Suppressor macrophage treated with lipopolysaccharide for 4 hours (primary cell): ENCODE results near the gene TMC4.
"Not testable (repeated sequence)": the region's sequence is repeated elsewhere in the genome, so short reads cannot be mapped to it uniquely, and the experiment has no call there.

Experiments used
- DNase-seq: peaks from one replicate; pipeline ENCODE4 v3.0.0-alpha.2; 2020

TMC4 gene

GRCh38 chr19:54178581-54179261, 5.8 kb upstream of the TMC4 start:
- DNase-seq: no peak

GRCh38 chr19:54173951-54174834, 1.2 kb upstream of the TMC4 start:
- no peak for DNase-seq

GRCh38 chr19:54173359-54173699, 369 bp upstream of the TMC4 start:
- no peak for DNase-seq

GRCh38 chr19:54171736-54172431, 1.1 kb downstream of the TMC4 start:
- not testable (repeated sequence) for DNase-seq

GRCh38 chr19:54169149-54169740, 3.7 kb downstream of the TMC4 start:
- no peak for DNase-seq

- peak; percentile 96 for DNase-seq
Observed at GRCh38 chr19:54168174-54168917, 4.6 kb downstream of the TMC4 start.

GRCh38 chr19:54165222-54165621, 7.7 kb downstream of the TMC4 start:
- DNase-seq: no peak

GRCh38 chr19:54164369-54165068, 8.4 kb downstream of the TMC4 start:
- peak; percentile 62 for DNase-seq

GRCh38 chr19:54162884-54163283, 10.1 kb downstream of the TMC4 start:
- no peak for DNase-seq

- peak; percentile 94 for DNase-seq
Observed at GRCh38 chr19:54162241-54162805, 10.6 kb downstream of the TMC4 start.

GRCh38 chr19:54160854-54161253, 12.1 kb downstream of the TMC4 start:
- no peak for DNase-seq

- no peak for DNase-seq
Observed at GRCh38 chr19:54160182-54160811, 12.7 kb downstream of the TMC4 start.

GRCh38 chr19:54159352-54160181, 13.4 kb downstream of the TMC4 start, which contains the start of gene LENG1:
LENG1 (minus strand) TSS chr19:54159721; CDS start chr19:54159695, 26 bp downstream.
- DNase-seq: peak; percentile 100

- peak; percentile 54 for DNase-seq
Observed at GRCh38 chr19:54158812-54159351, 14.1 kb downstream of the TMC4 start.

- no peak for DNase-seq
Observed at GRCh38 chr19:54156953-54157352, 16.0 kb downstream of the TMC4 start.

- no peak for DNase-seq
Observed at GRCh38 chr19:54156490-54156889, 16.5 kb downstream of the TMC4 start.

- no peak for DNase-seq
Observed at GRCh38 chr19:54155694-54156093, 17.3 kb downstream of the TMC4 start.

GRCh38 chr19:54154603-54155345, 18.2 kb downstream of the TMC4 start:
- no peak for DNase-seq
